ENCODE data around the gene TWIST2.
A peak's percentile ranks its signal among the peaks of the same experiment; 100 is the strongest.

TWIST2 gene

DNA sequence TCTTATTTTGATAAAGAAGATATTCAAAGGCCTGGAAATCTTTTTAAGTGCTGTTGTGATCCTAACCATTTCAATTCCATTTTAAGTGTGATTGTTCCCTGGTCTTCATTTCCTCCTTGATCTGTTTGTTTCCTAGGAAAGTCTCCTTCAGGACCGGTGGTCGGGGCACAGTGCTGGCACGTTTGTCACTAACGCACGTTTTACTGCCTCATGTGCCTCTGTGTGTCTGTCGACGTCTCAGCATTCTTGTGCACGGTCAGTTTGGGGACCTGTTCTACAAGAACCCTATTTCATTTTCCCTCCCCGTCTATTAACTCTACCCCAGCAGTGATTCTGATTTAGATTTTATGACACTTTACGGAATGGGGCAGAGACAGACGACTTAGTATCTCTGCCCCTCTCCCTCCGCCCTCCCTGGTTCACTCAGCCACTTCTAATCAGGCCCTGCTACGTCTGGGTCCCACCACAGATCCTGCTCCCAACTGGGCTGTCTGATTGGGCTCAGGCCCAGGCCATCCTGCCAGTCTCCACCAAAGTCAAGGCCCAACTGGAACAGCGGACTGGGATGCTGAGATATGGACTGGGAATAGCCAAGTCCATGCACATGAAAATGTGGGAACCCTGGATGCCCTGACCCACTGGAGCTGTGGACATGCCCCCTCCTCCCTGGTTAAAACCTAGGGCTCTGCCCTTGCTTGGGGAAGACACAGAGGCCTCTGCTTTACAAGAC lies 95.6 kb downstream of the TWIST2 start:
- no peak for DNase-seq

DNA sequence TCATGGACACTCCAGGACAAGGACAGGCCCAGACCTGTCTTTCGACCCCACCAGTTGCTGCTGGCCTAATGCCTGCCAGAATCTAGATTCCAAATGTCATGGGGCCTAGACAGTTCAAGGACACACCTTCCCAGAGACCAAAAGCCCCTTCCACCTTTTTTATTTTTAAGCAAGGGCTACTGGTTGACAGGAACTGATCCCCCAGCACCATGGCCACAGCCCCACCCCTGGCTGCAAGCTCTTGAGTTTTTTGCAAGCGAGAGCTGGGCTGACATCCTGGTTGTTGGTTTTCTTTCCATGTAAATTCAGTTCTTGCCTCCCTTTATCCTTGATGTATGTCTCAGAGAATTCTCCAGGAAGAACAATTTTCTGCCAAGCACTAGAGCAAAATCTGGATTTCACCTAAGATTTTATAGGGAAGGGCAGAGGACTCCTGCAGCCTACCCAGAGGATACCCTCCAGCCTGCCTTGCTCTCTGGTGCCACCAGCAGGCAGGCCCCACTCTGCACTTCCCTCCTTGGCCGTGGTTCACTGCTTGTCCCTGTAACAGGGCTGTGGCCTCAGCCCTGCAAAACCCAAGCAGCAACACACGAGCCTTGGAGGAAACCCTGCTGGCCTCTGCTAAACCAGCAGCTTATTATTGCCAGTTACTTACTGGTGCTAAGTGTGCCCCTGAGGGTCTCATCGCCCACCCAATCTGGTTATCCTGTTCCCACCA lies 97.7 kb downstream of the TWIST2 start:
- no peak for DNase-seq

DNA sequence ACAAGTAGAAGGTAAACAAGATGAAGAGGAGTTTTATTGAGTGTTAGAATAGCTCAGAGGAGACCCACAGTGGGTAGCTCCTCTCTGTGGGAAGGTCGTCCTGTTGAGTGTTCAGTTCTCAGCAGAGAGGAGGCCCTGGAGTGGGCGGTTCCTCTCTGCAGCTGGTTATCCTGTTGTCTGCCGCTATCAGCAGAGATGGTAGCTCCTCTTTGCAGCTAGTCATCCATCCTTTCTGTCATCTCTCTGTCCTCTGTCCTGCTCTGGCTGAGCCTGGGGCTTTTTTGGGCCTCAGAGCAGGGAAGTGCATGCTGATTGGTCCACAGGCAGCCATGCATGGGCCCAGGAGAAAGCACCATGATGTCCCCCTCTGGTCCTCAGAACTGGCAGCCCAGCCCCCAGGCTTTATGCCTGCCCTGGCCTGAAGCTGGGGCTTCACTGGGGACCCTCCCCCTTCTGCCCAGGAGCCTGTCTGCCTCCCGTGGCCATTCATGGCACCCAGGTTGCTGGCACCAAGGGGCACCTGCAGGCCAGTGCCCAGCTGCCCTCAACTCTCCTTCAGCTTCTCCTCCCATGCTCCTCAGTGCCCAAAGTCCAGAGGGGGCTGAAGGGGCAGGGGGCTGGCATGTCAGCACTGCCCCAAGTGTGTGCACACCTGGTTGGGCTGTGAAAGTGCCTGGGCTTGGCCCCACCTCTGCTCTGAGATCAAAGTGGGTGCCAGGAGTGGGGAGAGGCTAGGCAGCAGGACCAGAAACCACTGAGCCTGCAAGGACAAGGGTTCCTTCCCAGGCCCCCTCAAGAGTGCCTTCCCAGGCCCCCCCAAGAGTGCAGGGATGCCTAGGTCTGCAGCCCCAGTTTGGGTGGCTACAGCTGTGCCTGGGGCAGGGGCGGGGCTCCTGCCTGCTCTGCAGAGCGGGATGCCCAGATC lies 98.7 kb downstream of the TWIST2 start:
- DNase-seq = no peak

DNA sequence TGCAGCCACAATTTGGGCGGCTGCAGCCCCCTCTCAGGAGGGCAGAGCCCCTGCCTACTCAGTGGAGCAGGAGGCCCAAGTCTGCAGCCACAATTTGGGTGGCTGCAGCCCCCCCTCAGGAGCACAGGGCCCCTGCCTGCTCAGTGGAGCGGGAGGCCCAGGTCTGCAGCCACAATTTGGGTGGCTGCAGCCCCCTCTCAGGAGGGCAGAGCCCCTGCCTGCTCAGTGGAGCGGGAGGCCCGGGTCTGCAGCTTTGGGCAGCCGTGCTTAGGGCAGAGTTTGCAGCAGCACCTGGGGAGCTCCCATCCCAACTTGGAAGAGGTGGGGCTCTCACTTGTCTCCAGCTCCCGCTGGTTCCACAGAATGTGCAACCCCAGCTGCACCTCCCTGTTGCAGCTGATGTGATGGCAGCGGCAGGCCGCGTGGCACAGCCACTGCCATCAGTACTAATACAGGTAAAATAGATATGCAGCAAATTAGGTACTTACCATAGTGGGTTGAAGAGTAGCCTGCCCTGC lies 99.4 kb downstream of the TWIST2 start:
- no peak for DNase-seq

DNA sequence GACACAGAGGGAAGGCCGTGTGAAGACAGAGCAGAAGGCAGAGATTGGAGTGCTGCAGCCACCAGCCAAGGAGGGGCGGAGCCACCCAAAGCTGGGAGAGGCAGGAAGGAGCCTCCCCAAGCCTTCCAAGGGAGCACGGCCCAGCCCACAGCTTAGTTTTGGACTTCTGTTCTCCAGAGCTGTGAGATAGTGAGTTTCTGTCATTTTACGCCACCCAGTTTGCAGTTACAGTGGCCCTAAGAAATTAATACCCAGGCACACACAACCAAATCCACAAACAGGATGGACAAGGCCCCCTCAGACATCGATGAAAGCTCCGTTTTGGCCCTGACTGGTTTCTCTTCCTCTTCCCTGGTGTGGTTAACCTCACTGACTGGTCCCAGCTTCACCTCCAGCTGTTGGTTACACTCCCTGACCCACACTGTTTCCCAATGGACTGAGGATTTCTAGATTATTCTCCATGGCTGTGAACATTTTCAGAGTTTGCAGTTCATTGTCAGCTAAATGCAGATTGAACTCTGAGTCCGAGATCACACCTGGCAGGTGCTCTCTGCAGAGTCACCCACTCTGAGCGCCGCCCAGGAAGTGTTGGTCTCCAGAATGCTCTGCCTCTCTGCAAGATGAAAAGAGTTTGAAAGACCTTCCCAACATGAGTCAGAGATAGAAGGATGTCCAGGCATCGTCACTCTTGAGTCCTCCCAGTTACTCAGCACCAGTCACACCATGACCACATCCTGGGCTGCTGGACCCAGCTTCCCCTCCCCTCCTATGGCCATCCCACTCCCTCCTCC lies 100.2 kb downstream of the TWIST2 start:
- DNase-seq = no peak

DNA sequence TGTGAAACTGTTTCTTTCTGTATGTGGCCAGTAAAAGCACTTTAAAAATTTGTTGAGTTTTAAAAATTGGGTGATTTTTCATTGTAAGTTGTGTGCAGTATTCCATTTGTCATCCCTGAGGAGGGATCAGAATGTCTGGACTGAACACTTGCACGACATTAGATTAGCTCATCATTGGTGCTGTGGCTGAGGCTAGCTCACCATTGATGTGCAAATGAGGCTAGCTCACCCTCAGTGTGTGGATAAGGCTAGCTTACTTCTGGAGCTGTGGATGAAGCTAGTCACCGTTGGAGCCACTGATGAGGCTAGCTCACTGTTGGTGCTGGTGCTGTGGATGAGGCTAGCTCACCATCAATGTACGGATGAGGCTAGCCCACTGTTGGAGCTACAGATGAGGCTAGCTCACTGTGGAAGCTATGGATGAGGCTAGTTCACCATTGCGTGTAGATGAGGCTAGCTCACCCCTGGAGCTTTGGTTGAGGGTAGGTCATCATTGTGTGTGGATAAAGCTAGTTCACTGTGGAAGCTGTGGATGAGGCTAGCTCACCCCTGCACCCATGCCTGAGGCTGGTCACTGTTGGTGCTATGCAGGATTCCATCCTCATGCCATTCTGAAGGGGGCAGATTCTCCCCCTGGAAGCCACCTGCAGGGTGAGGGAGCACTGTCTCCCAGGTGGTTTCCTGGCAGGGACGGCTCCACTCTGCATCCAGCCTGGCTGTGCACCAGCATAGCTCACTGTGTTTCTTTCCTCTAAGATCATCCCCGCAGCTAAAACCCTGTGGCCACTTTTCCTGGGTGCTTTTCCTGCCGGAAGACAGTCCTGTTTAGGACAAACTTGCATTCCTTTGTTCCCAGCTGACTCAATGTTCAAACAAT lies 101.1 kb downstream of the TWIST2 start:
- no peak for DNase-seq

DNA sequence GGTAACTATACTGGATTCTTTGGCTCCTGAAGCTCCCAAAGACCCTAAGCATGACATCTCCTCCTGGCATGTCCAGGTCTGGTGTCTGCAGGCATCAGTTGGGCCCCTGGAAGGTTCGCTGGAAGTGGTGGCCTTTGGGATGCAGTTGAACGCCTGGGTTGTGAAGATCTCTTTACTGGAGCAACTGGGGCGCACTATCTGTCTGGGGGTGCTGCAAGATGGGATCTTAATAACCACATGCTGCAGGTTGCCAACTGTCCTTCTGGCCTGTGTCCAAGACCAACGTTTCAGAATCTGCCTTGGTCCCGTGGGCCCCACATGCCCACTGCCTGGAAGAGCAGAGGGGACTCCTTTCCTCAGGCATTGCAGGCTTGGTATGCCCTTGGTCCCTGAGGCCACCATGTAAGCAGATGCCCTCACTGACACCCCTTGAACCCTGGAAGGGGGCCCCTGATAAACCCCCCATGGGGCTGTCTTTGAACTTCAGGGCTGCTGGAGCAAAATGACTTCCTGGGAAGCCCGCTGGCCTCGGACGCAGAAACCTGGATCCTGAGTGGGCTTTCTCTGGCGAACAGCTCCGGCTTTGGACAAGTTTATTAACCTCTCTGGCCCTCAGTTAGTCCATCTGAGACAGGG lies 101.9 kb downstream of the TWIST2 start:
- no peak for DNase-seq

DNA sequence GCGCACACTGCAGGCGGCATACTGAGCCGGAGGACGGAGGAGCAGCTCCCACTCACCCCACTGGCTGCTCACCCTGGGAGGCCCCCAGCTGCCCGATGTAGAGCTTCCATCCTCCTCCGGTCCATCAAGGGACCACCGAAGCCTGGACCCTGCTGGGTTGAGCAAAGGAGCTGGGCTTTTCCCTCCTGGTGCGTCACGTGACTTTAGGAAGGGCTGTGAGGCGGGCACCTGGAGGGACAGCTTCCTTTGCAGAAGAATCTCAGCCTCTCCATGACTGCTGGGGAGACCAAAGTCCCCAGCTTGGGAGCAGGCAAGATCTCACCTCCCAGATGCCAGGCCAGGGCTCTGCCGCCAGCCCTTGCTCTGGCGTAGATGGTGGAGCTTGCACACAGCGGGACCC lies 102.7 kb downstream of the TWIST2 start:
- no peak for DNase-seq

DNA sequence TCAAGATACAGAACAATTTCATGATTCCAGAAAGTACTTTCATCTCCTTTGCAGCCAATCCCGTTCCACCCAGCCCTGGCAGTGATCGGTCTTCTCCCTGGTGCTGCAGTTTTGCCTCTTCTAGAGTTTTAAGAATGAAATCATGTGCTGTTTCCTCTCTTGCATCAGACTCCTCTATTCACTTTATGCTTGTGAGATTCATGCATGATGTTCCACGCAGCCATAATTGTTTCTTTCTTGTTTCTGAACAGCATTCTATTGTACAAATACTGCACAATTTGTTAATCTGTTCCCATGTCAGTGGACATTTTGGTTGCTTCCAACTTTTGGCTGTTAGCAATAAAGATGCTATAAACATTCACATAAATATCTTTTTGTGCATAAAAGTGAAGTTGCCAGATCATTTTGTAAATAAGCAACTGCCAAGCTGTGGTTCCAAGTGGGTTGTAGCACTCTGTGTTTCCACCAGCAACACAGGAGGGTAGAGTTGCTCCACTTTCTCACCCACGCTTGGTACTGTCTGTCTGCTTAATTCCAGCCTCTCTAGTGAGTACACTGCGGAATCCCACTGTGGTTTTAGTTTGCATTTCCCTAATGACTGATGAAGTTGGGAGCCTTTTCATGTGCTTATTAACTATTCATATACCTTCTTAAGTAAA lies 104.5 kb downstream of the TWIST2 start:
- DNase-seq = no peak

DNA sequence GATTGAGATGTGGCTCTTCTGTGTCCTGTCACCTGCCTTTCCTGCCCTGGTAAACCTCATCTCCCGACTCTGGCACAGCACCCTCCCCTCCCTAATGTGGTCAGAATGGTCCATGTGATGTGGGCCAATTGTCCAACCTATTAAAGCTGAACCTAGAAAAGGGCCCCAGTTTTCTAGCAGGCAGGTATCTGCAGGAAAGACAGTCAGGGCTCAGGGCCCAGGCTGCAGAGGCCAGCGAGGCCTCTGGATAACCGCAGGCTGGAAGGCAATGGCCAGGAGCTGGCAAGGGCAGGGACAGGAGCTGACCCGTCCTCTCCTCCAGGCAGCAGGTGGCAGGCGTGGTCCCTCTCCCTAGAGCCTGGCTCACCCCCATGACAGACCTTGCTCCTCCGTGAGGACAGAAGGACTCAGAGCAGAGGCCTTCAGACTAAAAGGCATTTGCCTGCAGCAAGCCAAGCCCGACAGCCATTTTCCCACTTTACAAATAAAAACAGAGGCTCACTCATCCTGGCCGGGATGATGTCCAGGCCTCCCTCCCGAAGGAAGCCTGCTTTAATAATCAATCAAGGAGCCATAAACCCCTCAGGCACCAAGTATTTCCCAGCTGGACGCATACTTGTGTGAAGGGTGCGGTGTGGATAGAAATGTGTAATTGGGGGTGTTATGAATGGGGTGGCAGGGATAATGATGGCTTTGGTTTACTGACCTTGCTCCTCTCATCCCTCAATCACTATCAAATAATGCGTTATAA lies 107.1 kb downstream of the TWIST2 start:
- DNase-seq = no peak

DNA sequence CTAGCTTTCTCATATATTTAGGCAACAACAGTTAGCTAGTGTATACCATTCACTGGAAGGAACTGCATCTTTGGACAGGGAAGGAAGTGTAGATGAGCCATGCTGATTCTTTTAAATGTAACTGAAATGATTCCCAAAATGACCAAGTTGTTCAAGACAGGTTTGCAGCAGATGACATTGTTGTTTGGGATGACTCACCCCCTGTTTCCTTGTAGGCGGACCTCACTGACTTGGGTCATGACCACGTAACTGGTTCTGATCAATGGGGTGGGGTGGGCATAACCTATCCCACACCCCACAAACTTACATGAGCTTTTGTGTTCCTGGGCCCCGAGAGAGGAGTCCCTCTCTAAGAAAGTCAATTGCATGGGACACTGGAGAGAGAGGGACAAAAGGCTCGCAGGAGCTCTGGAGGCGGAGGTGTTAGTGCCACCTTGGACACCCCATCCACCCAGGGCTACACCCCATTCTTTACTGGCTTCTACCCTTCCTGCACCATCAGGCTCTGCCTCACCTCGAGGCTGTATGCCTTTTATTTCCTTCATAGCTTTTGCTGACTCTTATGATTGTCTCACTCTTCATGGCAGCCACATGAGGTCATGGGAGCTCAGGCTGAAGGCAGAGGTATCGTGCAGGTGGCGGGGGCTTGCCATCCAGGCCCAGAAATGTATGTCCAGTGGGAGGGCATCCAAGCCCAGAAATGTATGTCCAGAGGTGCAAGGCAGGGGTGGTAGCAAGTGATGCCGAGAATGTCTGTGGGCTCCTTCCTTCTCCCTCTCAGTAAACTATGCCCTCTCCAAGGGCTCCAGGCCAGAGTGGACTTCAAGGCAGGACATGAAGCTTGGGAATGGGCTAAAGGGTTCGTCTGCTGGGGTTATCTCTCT lies 108.0 kb downstream of the TWIST2 start:
- no peak for DNase-seq

DNA sequence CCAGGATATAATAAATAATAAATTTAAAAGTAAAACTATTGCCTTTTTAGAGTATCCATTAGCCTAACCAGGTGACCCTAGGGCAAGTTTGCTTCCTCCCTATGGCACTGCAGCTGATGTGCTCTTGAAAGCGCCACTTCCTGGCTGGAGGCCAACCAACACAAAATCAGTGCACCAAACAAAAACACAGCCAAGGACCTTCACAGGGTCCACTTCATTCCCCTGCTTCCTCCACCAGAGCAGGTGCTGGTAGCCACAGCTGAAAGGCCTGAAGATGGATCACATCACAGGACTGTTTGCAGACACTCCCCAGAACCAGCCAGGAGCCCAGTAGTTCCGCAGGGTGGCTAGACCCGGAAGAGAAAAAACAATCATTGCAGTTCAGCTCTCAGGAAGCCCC lies 108.8 kb downstream of the TWIST2 start:
- peak; percentile 4 for DNase-seq

All from NCI-H1105 treated with DMSO at 0.1 percent for 48 hours (cell line).